ENCODE measurements around the gene RBCK1. TPM values are rescaled to one million over a fixed set of nuclear protein-coding genes. Genes with fewer than 3 reads are reported as not detected.

The RBCK1 gene
- total and polyA plus RNA-seq, 10 of the 15 experiments (the other 5 are each of a cell fraction or from before 2014, with no cell fraction given) = 14.1 to 99.7 (median 76.0) TPM

GRCh38 chr20:419556-420165, 11.6 kb downstream of the RBCK1 start:
- H3K4me3 ChIP-seq = no peak overlapping the region
- RAD21 ChIA-PET (ENCODE audit: unreplicated experiment) = no interaction called here
- H3K4me2 ChIP-seq (ENCODE audit: control insufficient read depth, insufficient read depth) = no peak overlapping the region
- CTCF ChIA-PET = no interaction called here
- H3K27me3 ChIP-seq (replicated peaks in 1 of 2; ENCODE audit: control insufficient read depth in 2 of 2, insufficient read depth in 2 of 2, low read length in 1 of 2) = no peaks in the 10 kb centered on the region
- no peaks in the 10 kb centered on the region for H3K9me3 ChIP-seq (replicated peaks; ENCODE audit: control insufficient read depth, insufficient read depth, low read length)
- intact Hi-C loops (cut with micrococcal nuclease; ENCODE audit: unreplicated experiment) (no loop called here), in situ Hi-C loops (cut with MboI) (no loop called here)
- DNase-seq (ENCODE audit: low read depth, low spot score) (no peak), ATAC-seq (no peak), FAIRE-seq (no peak)
- no peak for TF ChIP-seq ZBTB33 (IDR thresholded peaks at IDR 0.05)
- 0 out of 2 replicates have a peak, but pooled peaks have one; percentile 20 for TF ChIP-seq NR2F1 (conservative IDR thresholded peaks at IDR 0.05)
- POLR2A ChIA-PET = no interaction called here
- no peaks in the 10 kb centered on the region for H3K4me1 ChIP-seq (ENCODE audit: control insufficient read depth, insufficient read depth, low read length)
- H2AFZ ChIP-seq (ENCODE audit: control insufficient read depth, low read depth, low read length) = no peak overlapping the region
- no peak overlapping the region for H3K27ac ChIP-seq (ENCODE audit: control insufficient read depth, insufficient read depth)
- H3K79me2 ChIP-seq (ENCODE audit: control insufficient read depth, insufficient read depth, low read length) = no peaks in the 10 kb centered on the region
- peaks cover 3 to 13% of the 10 kb centered on the region in 2 experiments for H3K36me3 ChIP-seq (ENCODE audit: control insufficient read depth in 2 of 2, insufficient read depth in 2 of 2, low read length in 1 of 2)
- WGBS (ENCODE audit: insufficient coverage, insufficient replicate concordance, low lambda C conversion rate, missing lambda C conversion rate) = 86% methylated on average over 28 of the region's 32 CpGs
- no peak overlapping the region for H3K9ac ChIP-seq (ENCODE audit: control insufficient read depth, insufficient read depth, low read length)
- SMC1A ChIA-PET (ENCODE audit: uncharacterized antibody, unreplicated experiment) = no interaction called here
- no peaks in the 10 kb centered on the region for H4K20me1 ChIP-seq (ENCODE audit: control insufficient read depth, insufficient read depth)
- no TSS peak for BruUV-seq (replicated peaks)

- Histone ChIP-seq H3K9me3 (replicated peaks; ENCODE audit: control insufficient read depth, insufficient read depth, low read length) (no peaks in the 10 kb centered on the region), H3K36me3 (ENCODE audit: control insufficient read depth in 2 of 2, insufficient read depth in 2 of 2, low read length in 1 of 2) (peaks cover 6 to 13% of the 10 kb centered on the region in 2 experiments), H2AFZ (ENCODE audit: control insufficient read depth, low read depth, low read length) (no peak overlapping the region), H3K9ac (ENCODE audit: control insufficient read depth, insufficient read depth, low read length) (no peak overlapping the region), H3K79me2 (ENCODE audit: control insufficient read depth, insufficient read depth, low read length) (no peaks in the 10 kb centered on the region), H3K4me2 (ENCODE audit: control insufficient read depth, insufficient read depth) (no peak overlapping the region), H3K27ac (ENCODE audit: control insufficient read depth, insufficient read depth) (no peak overlapping the region), H4K20me1 (ENCODE audit: control insufficient read depth, insufficient read depth) (no peaks in the 10 kb centered on the region), H3K4me1 (ENCODE audit: control insufficient read depth, insufficient read depth, low read length) (no peaks in the 10 kb centered on the region), H3K4me3 (no peak overlapping the region), H3K27me3 (replicated peaks in 1 of 2; ENCODE audit: control insufficient read depth in 2 of 2, insufficient read depth in 2 of 2, low read length in 1 of 2) (no peaks in the 10 kb centered on the region)
- no TSS peak for BruUV-seq (replicated peaks)
- intact Hi-C loops (cut with micrococcal nuclease; ENCODE audit: unreplicated experiment) = no loop called here
- in situ Hi-C loops (cut with MboI) = no loop called here
- ATAC-seq (no peak), DNase-seq (ENCODE audit: low read depth, low spot score) (no peak), FAIRE-seq (no peak)
- 91% methylated on average over 17 of the region's 20 CpGs for WGBS (ENCODE audit: insufficient coverage, insufficient replicate concordance, low lambda C conversion rate, missing lambda C conversion rate)
- ChIA-PET CTCF (no interaction called here), RAD21 (ENCODE audit: unreplicated experiment) (no interaction called here), POLR2A (interaction anchor here (0.6 kb wide), 1 partner anchor 33 kb away, joined by 3 read pairs; no protein-coding TSS in a partner anchor), SMC1A (ENCODE audit: uncharacterized antibody, unreplicated experiment) (no interaction called here)
- TF ChIP-seq IRF5 (IDR thresholded peaks at IDR 0.05; ENCODE audit: borderline replicate concordance) (no peak), SUZ12 (IDR thresholded peaks at IDR 0.05; ENCODE audit: unreplicated experiment) (no peak), ETV6 (conservative IDR thresholded peaks at IDR 0.05 in 1 of 2, IDR thresholded peaks at IDR 0.05 in 1 of 2; ENCODE audit: borderline replicate concordance in 1 of 2, low read depth in 1 of 2) (no peak), USF2 (IDR thresholded peaks at IDR 0.05; ENCODE audit: borderline replicate concordance, low read depth, low read length) (no peak), ZNF622 (IDR thresholded peaks at IDR 0.05) (no peak), BRCA1 (IDR thresholded peaks at IDR 0.05; ENCODE audit: low read depth, low read length) (no peak)
Measured at GRCh38 chr20:420166-420620, 12.1 kb downstream of the RBCK1 start.

Measured in GM12878 (cell line).